Limb (tissue), 2 donors: ENCODE data around the gene C15orf40.

Experiments
- DNase-seq, 2 donors: peaks; one replicate each; pipeline ENCODE4 v3.0.0-alpha.2; 2016; ENCODE audit errors: extremely low spot score in 2 of 2

The C15orf40 gene

GRCh38 chr15:82995076-82995475 is 16.4 kb downstream of the C15orf40 start:
- no peak for DNase-seq

GRCh38 chr15:82993144-82993543 is 18.3 kb downstream of the C15orf40 start:
- no peak for DNase-seq

GRCh38 chr15:82992436-82992998 is 18.9 kb downstream of the C15orf40 start:
- DNase-seq: no peak

- DNase-seq: no peak
Observed at GRCh38 chr15:82986442-82986780, 25.0 kb downstream of the C15orf40 start.

GRCh38 chr15:82985688-82986441 is 25.6 kb downstream of the C15orf40 start, which contains the start of gene RAMAC:
Gene RAMAC (plus strand): TSS chr15:82986210. CDS start chr15:82989019, 2,809 bp downstream.
- DNase-seq: peak; percentile 93 to 96

GRCh38 chr15:82980981-82981380 is 30.5 kb downstream of the C15orf40 start:
- DNase-seq: no peak

GRCh38 chr15:82979726-82980125 is 31.7 kb downstream of the C15orf40 start:
- DNase-seq: no peak

GRCh38 chr15:82978438-82978837 is 33.0 kb downstream of the C15orf40 start:
- no peak for DNase-seq

- DNase-seq: no peak
Observed at GRCh38 chr15:82977076-82977475, 34.4 kb downstream of the C15orf40 start.

- DNase-seq: no peak
Observed at GRCh38 chr15:82972990-82973389, 38.4 kb downstream of the C15orf40 start.

- no peak for DNase-seq
Observed at GRCh38 chr15:82971218-82971984, 40.0 kb downstream of the C15orf40 start.

GRCh38 chr15:82970696-82971095 is 40.7 kb downstream of the C15orf40 start:
- no peak for DNase-seq

- DNase-seq: no peak
Observed at GRCh38 chr15:82970078-82970686, 41.3 kb downstream of the C15orf40 start.

GRCh38 chr15:82969353-82969752 is 42.1 kb downstream of the C15orf40 start:
- DNase-seq: no peak

- DNase-seq: no peak
Observed at GRCh38 chr15:82968066-82968465, 43.4 kb downstream of the C15orf40 start.

GRCh38 chr15:82966671-82967071 is 44.8 kb downstream of the C15orf40 start:
- no peak for DNase-seq

GRCh38 chr15:82964890-82965289 is 46.5 kb downstream of the C15orf40 start:
- no peak for DNase-seq

- DNase-seq: no peak
Observed at GRCh38 chr15:82963471-82964341, 47.7 kb downstream of the C15orf40 start.

- no peak for DNase-seq
Observed at GRCh38 chr15:82960766-82961165, 50.7 kb downstream of the C15orf40 start.

GRCh38 chr15:82959423-82959822 is 52.0 kb downstream of the C15orf40 start:
- no peak for DNase-seq

- no peak for DNase-seq
Observed at GRCh38 chr15:82958638-82959037, 52.8 kb downstream of the C15orf40 start.
